Panc1 (cell line): ENCODE results near the gene AHRR.

ENCODE experiments used
- CTCF ChIP-seq: fragments of 450-650 bp; IDR thresholded peaks from 2 replicates; pipeline ENCODE4 v1.5.1; 2017; ENCODE audit warnings: mild to moderate bottlenecking
- POLR2AphosphoS5 ChIP-seq: IDR thresholded peaks from 2 replicates; pipeline ENCODE4 v1.6.1; 2012; ENCODE audit warnings: mild to moderate bottlenecking, low read depth, low read length, moderate library complexity
- REST ChIP-seq, 2 experiments: IDR thresholded peaks; 2 replicates each; pipeline ENCODE4 v1.6.1; 2011 to 2012; ENCODE audit warnings: low read depth in 2 of 2, control low read depth in 1 of 2, low read length in 1 of 2, mild to moderate bottlenecking in 1 of 2, moderate library complexity in 1 of 2; ENCODE audit not compliant: insufficient read depth in 1 of 2
- SIN3A ChIP-seq: IDR thresholded peaks from 2 replicates; pipeline ENCODE4 v1.6.1; 2012; ENCODE audit warnings: low read depth, mild to moderate bottlenecking, low read length, moderate library complexity, borderline replicate concordance; ENCODE audit not compliant: insufficient read depth
- TCF7L2 ChIP-seq: IDR thresholded peaks from 2 replicates; pipeline ENCODE4 v1.6.1; 2011; ENCODE audit warnings: mild to moderate bottlenecking, low read depth, low read length, inconsistent platforms

- no peak for TF ChIP-seq CTCF
- no peak for TF ChIP-seq POLR2AphosphoS5
- no peak for TF ChIP-seq REST (IDR thresholded peaks at IDR 0.05; ENCODE audit: insufficient read depth in 1 of 2, low read depth in 2 of 2, low read length in 1 of 2)
- no peak for TF ChIP-seq SIN3A
- no peak for TF ChIP-seq TCF7L2
Measured at GRCh38 chr5:441996-442334, 120.5 kb downstream of the AHRR start.
